Panc1 (cell line): ENCODE measurements around the gene ATP4A. TPM values are rescaled to one million over a fixed set of nuclear protein-coding genes. Genes with fewer than 3 reads are reported as not detected.

Experiments
- ATAC-seq: fragments of 200-7000 bp; cut with Tn5 transposase; 2 replicates; pipeline ENCODE4 v1.9.1; 2020; ENCODE audit warnings: mild to moderate bottlenecking, moderate library complexity
- BruUV-seq: library from RNA; stranded (reverse); fragments of 400-500 nt; replicated peaks from 2 replicates; lab custom pipeline; 2021; lab: Mats Ljungman, UMichigan
- CTCF ChIA-PET: fragments of 300-600 bp; sonication (Branson Sonifier 250); formaldehyde crosslinking; loops from one replicate; lab custom pipeline; 2022; ENCODE audit warnings: antibody characterized with exemption; lab: Charles Lee
- POLR2A ChIA-PET: fragments of 300-600 bp; sonication (Branson Sonifier 250); formaldehyde crosslinking; loops from one replicate; lab custom pipeline; 2022; ENCODE audit warnings: antibody characterized with exemption; lab: Charles Lee
- DNase-seq: peaks from one replicate; pipeline ENCODE4 v3.0.0-alpha.2; 2010; ENCODE audit warnings: low read depth, low spot score
- H3K27ac ChIP-seq: 2 replicates; pipeline ENCODE4 v1.5.1; 2011; ENCODE audit warnings: mild to moderate bottlenecking, low read length, inconsistent platforms
- H3K27me3 ChIP-seq: fragments of 200-500 bp; sonication (Bioruptor generic); 2 replicates; pipeline ENCODE4 v1.6.0; 2014; ENCODE audit warnings: low read length, inconsistent platforms; ENCODE audit not compliant: control insufficient read depth, insufficient read depth
- H3K36me3 ChIP-seq: fragments of 200-500 bp; sonication (Bioruptor generic); 2 replicates; pipeline ENCODE4 v1.5.1; 2014; ENCODE audit warnings: inconsistent platforms, mild to moderate bottlenecking, low read length, moderate library complexity; ENCODE audit not compliant: control insufficient read depth, insufficient read depth
- H3K4me1 ChIP-seq: 2 replicates; pipeline ENCODE4 v1.5.1; 2011; ENCODE audit warnings: inconsistent platforms, mild to moderate bottlenecking, low read length, moderate library complexity; ENCODE audit not compliant: control insufficient read depth, insufficient read depth
- H3K4me3 ChIP-seq, 2 experiments: 2 replicates each; pipeline ENCODE4 v1.5.1; 2011 to 2012; ENCODE audit warnings: low read depth in 2 of 2, low read length in 2 of 2, mild to moderate bottlenecking in 2 of 2, inconsistent platforms in 1 of 2, moderate library complexity in 1 of 2
- H3K9me3 ChIP-seq: fragments of 200-500 bp; sonication (Bioruptor generic); 2 replicates; pipeline ENCODE4 v1.5.1; 2014; ENCODE audit warnings: low read depth, mild to moderate bottlenecking, inconsistent platforms, low read length, moderate library complexity; ENCODE audit not compliant: control insufficient read depth, insufficient read depth
- CTCF ChIP-seq: fragments of 450-650 bp; IDR thresholded peaks from 2 replicates; pipeline ENCODE4 v1.5.1; 2017; ENCODE audit warnings: mild to moderate bottlenecking
- POLR2AphosphoS5 ChIP-seq: IDR thresholded peaks from 2 replicates; pipeline ENCODE4 v1.6.1; 2012; ENCODE audit warnings: mild to moderate bottlenecking, low read depth, low read length, moderate library complexity
- REST ChIP-seq, 2 experiments: IDR thresholded peaks; 2 replicates each; pipeline ENCODE4 v1.6.1; 2011 to 2012; ENCODE audit warnings: low read depth in 2 of 2, control low read depth in 1 of 2, low read length in 1 of 2, mild to moderate bottlenecking in 1 of 2, moderate library complexity in 1 of 2; ENCODE audit not compliant: insufficient read depth in 1 of 2
- SIN3A ChIP-seq: IDR thresholded peaks from 2 replicates; pipeline ENCODE4 v1.6.1; 2012; ENCODE audit warnings: low read depth, mild to moderate bottlenecking, low read length, moderate library complexity, borderline replicate concordance; ENCODE audit not compliant: insufficient read depth
- TCF7L2 ChIP-seq: IDR thresholded peaks from 2 replicates; pipeline ENCODE4 v1.6.1; 2011; ENCODE audit warnings: mild to moderate bottlenecking, low read depth, low read length, inconsistent platforms
- in situ Hi-C: cut with HindIII; loops from 2 replicates; pipeline ENCODE4 v1.10.0; 2016; ENCODE audit warnings: low sequenced_read_pairs, low pct_unique_long_range_greater_than_20kb
- intact Hi-C: fragments of 100-400 bp; cut with micrococcal nuclease; formaldehyde crosslinking; loops from one replicate; pipeline ENCODE4 v1.10.0; 2022; ENCODE audit not compliant: unreplicated experiment
- total RNA-seq: library from RNA; stranded (reverse); gene quantifications from one replicate; pipeline ENCODE4 v1.2.1, GENCODE V29; 2021; ENCODE audit not compliant: unreplicated experiment

Gene ATP4A
- total RNA-seq, 1 experiment from 2014 or later: not detected

- Histone ChIP-seq H3K4me3 (peak within 1 kb of the TSS; percentile 79 to 98), H3K27ac (peak within 1 kb of the TSS; percentile 97), H3K27me3 (no peaks in the 10 kb centered on the region), H3K36me3 (peaks cover 6% of the 10 kb centered on the region; the same call in 1 of the 2 replicates), H3K9me3 (no peaks in the 10 kb centered on the region), H3K4me1 (peaks cover 12% of the 10 kb centered on the region)
- POLR2A ChIA-PET: interaction anchor here (0.6 kb wide), 1 partner anchor 53 kb away, joined by 14 read pairs; no protein-coding TSS in a partner anchor
- intact Hi-C loops (no loop called here), in situ Hi-C loops (no loop called here)
- CTCF ChIA-PET: no interaction called here
- TSS peak; percentile 84 for BruUV-seq
- DNase-seq (peak; percentile 33), ATAC-seq (peak; percentile 98)
- TF ChIP-seq SIN3A (peak; percentile 97; the same call in 1 of the 2 replicates), REST (IDR thresholded peaks at IDR 0.05; ENCODE audit: insufficient read depth in 1 of 2, low read depth in 2 of 2, low read length in 1 of 2) (no peak), TCF7L2 (0 out of 2 replicates have a peak, but pooled peaks have one; percentile 6), CTCF (no peak), POLR2AphosphoS5 (peak; percentile 96)
Measured at GRCh38 chr19:35545001-35545854, 18.2 kb downstream of the ATP4A start, which contains the start of gene TMEM147. TSS of gene TMEM147 (plus strand) at chr19:35545626. CDS start at chr19:35545740, 114 bp downstream.

- Histone ChIP-seq H3K4me1 (peaks cover 12% of the 10 kb centered on the region), H3K36me3 (peaks cover 6% of the 10 kb centered on the region; the same call in 1 of the 2 replicates), H3K27ac (peak overlapping the region; percentile 97), H3K9me3 (no peaks in the 10 kb centered on the region), H3K4me3 (peak overlapping the region; percentile 79 to 98), H3K27me3 (no peaks in the 10 kb centered on the region)
- CTCF ChIA-PET: no interaction called here
- POLR2A ChIA-PET: no interaction called here
- in situ Hi-C loops (no loop called here), intact Hi-C loops (no loop called here)
- no peak for TF ChIP-seq SIN3A
- no peak for TF ChIP-seq POLR2AphosphoS5
- TF ChIP-seq CTCF: no peak
- TF ChIP-seq REST (IDR thresholded peaks at IDR 0.05; ENCODE audit: insufficient read depth in 1 of 2, low read depth in 2 of 2, low read length in 1 of 2): no peak
- TF ChIP-seq TCF7L2: no peak
- ATAC-seq: no peak
- DNase-seq: no peak
- BruUV-seq: no TSS peak
Measured at GRCh38 chr19:35544110-35544802, 19.2 kb downstream of the ATP4A start.
